GM18858 (cell line): ENCODE measurements around the gene ATXN7L1.

Experiments
- ATAC-seq: cut with Tn5 transposase; IDR thresholded peaks from one replicate; pipeline ENCODE4 v1.9.1; 2021; ENCODE audit not compliant: unreplicated experiment

The ATXN7L1 gene

GRCh38 chr7:105652359-105652993 lies 223.9 kb downstream of the ATXN7L1 start:
- ATAC-seq, result peak; percentile 69

- ATAC-seq, result no peak
Observed at GRCh38 chr7:105651798-105652197, 224.6 kb downstream of the ATXN7L1 start.

GRCh38 chr7:105650382-105650970 lies 225.9 kb downstream of the ATXN7L1 start:
- no peak for ATAC-seq

GRCh38 chr7:105649727-105650381 lies 226.5 kb downstream of the ATXN7L1 start:
- no peak for ATAC-seq

GRCh38 chr7:105648561-105649401 lies 227.6 kb downstream of the ATXN7L1 start:
- ATAC-seq, result no peak

- no peak for ATAC-seq
Observed at GRCh38 chr7:105647591-105647990, 228.8 kb downstream of the ATXN7L1 start.

- ATAC-seq, result no peak
Observed at GRCh38 chr7:105644937-105645336, 231.5 kb downstream of the ATXN7L1 start.

- no peak for ATAC-seq
Observed at GRCh38 chr7:105643851-105644250, 232.5 kb downstream of the ATXN7L1 start.

- no peak for ATAC-seq
Observed at GRCh38 chr7:105643384-105643783, 233.0 kb downstream of the ATXN7L1 start.

GRCh38 chr7:105642264-105642663 lies 234.1 kb downstream of the ATXN7L1 start:
- no peak for ATAC-seq

GRCh38 chr7:105640956-105641810 lies 235.2 kb downstream of the ATXN7L1 start:
- ATAC-seq, result no peak

- ATAC-seq, result no peak
Observed at GRCh38 chr7:105639667-105640493, 236.5 kb downstream of the ATXN7L1 start.

- ATAC-seq, result no peak
Observed at GRCh38 chr7:105638902-105639495, 237.4 kb downstream of the ATXN7L1 start.

GRCh38 chr7:105638334-105638733 lies 238.1 kb downstream of the ATXN7L1 start:
- ATAC-seq, result no peak

- no peak for ATAC-seq
Observed at GRCh38 chr7:105637755-105638154, 238.6 kb downstream of the ATXN7L1 start.

GRCh38 chr7:105636982-105637381 lies 239.4 kb downstream of the ATXN7L1 start:
- no peak for ATAC-seq

- ATAC-seq, result no peak
Observed at GRCh38 chr7:105635197-105635596, 241.2 kb downstream of the ATXN7L1 start.

- no peak for ATAC-seq
Observed at GRCh38 chr7:105625986-105626385, 250.4 kb downstream of the ATXN7L1 start.

GRCh38 chr7:105623906-105624305 lies 252.5 kb downstream of the ATXN7L1 start:
- ATAC-seq, result no peak
